Measurements from ENCODE around the gene PTGES. TPM values are rescaled to one million over a fixed set of nuclear protein-coding genes. Genes with fewer than 3 reads are reported as not detected.
"Not testable (repeated sequence)": the region's sequence is repeated elsewhere in the genome, so short reads cannot be mapped to it uniquely, and the experiment has no call there.

PTGES gene
- polyA plus RNA-seq, 1 of the 3 experiments (the other 2 are of a cell fraction): 5.2 TPM

DNA sequence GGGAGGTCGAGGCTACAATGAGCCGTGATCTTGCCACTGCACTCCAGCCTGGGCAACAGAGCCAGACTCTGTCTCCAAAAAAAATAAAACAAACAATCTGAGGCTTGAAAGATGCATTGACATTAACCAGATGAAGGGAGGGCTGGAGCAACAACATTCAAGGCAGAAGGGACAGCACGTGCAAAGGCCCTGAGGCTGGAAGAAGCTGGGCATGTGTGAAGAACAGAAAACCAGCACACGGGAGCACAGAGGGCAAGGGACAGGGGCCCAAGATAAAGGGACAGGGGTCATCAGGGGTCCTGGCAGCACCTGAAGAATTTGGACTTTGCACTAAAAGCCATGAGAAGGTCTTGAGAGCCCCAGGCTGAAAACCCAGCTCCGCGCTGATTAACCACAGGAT, 3.3 kb downstream of the PTGES start:
- ChIA-PET POLR2A (interaction anchor here (0.6 kb wide), 1 partner anchor 285 kb away, joined by 5 read pairs; no protein-coding TSS in a partner anchor), CTCF (interaction anchor here (0.6 to 6.1 kb wide), 9 partner anchors 10 to 607 kb away, joined by 3 to 78 read pairs (median 4); partner anchors contain the start of gene ASB6)
- H3K9me3 ChIP-seq: no peaks in the 10 kb centered on the region
- H3K4me1 ChIP-seq (ENCODE audit: control insufficient read depth in 1 of 2, insufficient read depth in 2 of 2, low read depth in 1 of 2, low read length in 1 of 2): peaks cover 5 to 20% of the 10 kb centered on the region in 2 experiments; a peak in 2 of 4 replicates
- H3K9ac ChIP-seq: no peak overlapping the region
- H2AFZ ChIP-seq (ENCODE audit: low read depth): no peak overlapping the region
- no peaks in the 10 kb centered on the region for H3K27me3 ChIP-seq (ENCODE audit: insufficient read depth)
- no peak for TF ChIP-seq SMC3 (IDR thresholded peaks at IDR 0.05; ENCODE audit: low read depth, low read length)
- no peak for TF ChIP-seq EZH2phosphoT487 (IDR thresholded peaks at IDR 0.05; ENCODE audit: borderline replicate concordance, low read depth)
- TF ChIP-seq, protein P1, sequence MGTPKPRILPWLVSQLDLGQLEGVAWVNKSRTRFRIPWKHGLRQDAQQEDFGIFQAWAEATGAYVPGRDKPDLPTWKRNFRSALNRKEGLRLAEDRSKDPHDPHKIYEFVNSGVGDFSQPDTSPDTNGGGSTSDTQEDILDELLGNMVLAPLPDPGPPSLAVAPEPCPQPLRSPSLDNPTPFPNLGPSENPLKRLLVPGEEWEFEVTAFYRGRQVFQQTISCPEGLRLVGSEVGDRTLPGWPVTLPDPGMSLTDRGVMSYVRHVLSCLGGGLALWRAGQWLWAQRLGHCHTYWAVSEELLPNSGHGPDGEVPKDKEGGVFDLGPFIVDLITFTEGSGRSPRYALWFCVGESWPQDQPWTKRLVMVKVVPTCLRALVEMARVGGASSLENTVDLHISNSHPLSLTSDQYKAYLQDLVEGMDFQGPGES (IDR thresholded peaks at IDR 0.05; ENCODE audit: low read depth, low read length): no peak
- TF ChIP-seq JUND (IDR thresholded peaks at IDR 0.05): no peak
- TF ChIP-seq YY1 (IDR thresholded peaks at IDR 0.05; ENCODE audit: low read depth): no peak
- TF ChIP-seq EP300 (IDR thresholded peaks at IDR 0.05; ENCODE audit: borderline replicate concordance in 1 of 2, low read depth in 1 of 2, low read length in 1 of 2): no peak
- no peak for TF ChIP-seq POLR2AphosphoS5 (IDR thresholded peaks at IDR 0.05; ENCODE audit: low read depth, low read length)
- no peak for TF ChIP-seq TAF1 (IDR thresholded peaks at IDR 0.05; ENCODE audit: borderline replicate concordance, low read depth, low read length)
- TF ChIP-seq CTCF (IDR thresholded peaks at IDR 0.05): no peak
- no peak for DNase-seq
- 91% methylated on average over 6 of the region's 6 CpGs for WGBS (ENCODE audit: low lambda C conversion rate)
- no peak overlapping the region for H3K4me2 ChIP-seq
- H3K9me2 ChIP-seq: no peaks in the 10 kb centered on the region
- no peaks in the 10 kb centered on the region for H3K36me3 ChIP-seq (replicated peaks in 1 of 2; ENCODE audit: control insufficient read depth in 1 of 2, insufficient read depth in 2 of 2, low read length in 1 of 2)
- no peaks in the 10 kb centered on the region for H3K79me2 ChIP-seq (ENCODE audit: insufficient read depth)
- peaks cover 3% of the 10 kb centered on the region for H3F3A ChIP-seq (replicated peaks; ENCODE audit: insufficient read depth)
- no peaks in the 10 kb centered on the region for H4K20me1 ChIP-seq (ENCODE audit: insufficient read depth)
- H3K27ac ChIP-seq (ENCODE audit: low read depth in 2 of 2, low read length in 1 of 2): no peak overlapping the region
- no peak overlapping the region for H3K4me3 ChIP-seq (ENCODE audit: low read depth in 2 of 2, low read length in 1 of 2)

GRCh38 chr9:129749052-129749451, 3.8 kb downstream of the PTGES start:
- not testable (repeated sequence) for H3K4me2 ChIP-seq; H3K9ac ChIP-seq; H3K27ac ChIP-seq (ENCODE audit: low read depth in 2 of 2, low read length in 1 of 2); H3K4me3 ChIP-seq (ENCODE audit: low read depth in 2 of 2, low read length in 1 of 2); H3K9me2 ChIP-seq; H3K27me3 ChIP-seq (ENCODE audit: insufficient read depth); H3F3A ChIP-seq (replicated peaks; ENCODE audit: insufficient read depth); H3K9me3 ChIP-seq; H2AFZ ChIP-seq (ENCODE audit: low read depth); H4K20me1 ChIP-seq (ENCODE audit: insufficient read depth); H3K36me3 ChIP-seq (replicated peaks in 1 of 2; ENCODE audit: control insufficient read depth in 1 of 2, insufficient read depth in 2 of 2, low read length in 1 of 2); H3K79me2 ChIP-seq (ENCODE audit: insufficient read depth); DNase-seq
- 86% methylated on average over 4 of the region's 4 CpGs for WGBS (ENCODE audit: low lambda C conversion rate)
- ChIA-PET POLR2A (interaction anchor here (0.6 kb wide), 1 partner anchor 284 kb away, joined by 5 read pairs; no protein-coding TSS in a partner anchor), CTCF (interaction anchor here (1.2 to 6.1 kb wide), 7 partner anchors 10 to 106 kb away, joined by 3 to 78 read pairs (median 8); partner anchors contain the start of gene ASB6)
- peaks cover 5 to 20% of the 10 kb centered on the region in 2 experiments; a peak in 2 of 4 replicates for H3K4me1 ChIP-seq (ENCODE audit: control insufficient read depth in 1 of 2, insufficient read depth in 2 of 2, low read depth in 1 of 2, low read length in 1 of 2)

All from SK-N-SH (cell line).